Measurements from ENCODE around the gene KLF11.
"Not testable (repeated sequence)": the region's sequence is repeated elsewhere in the genome, so short reads cannot be mapped to it uniquely, and the experiment has no call there.

Gene KLF11

DNA sequence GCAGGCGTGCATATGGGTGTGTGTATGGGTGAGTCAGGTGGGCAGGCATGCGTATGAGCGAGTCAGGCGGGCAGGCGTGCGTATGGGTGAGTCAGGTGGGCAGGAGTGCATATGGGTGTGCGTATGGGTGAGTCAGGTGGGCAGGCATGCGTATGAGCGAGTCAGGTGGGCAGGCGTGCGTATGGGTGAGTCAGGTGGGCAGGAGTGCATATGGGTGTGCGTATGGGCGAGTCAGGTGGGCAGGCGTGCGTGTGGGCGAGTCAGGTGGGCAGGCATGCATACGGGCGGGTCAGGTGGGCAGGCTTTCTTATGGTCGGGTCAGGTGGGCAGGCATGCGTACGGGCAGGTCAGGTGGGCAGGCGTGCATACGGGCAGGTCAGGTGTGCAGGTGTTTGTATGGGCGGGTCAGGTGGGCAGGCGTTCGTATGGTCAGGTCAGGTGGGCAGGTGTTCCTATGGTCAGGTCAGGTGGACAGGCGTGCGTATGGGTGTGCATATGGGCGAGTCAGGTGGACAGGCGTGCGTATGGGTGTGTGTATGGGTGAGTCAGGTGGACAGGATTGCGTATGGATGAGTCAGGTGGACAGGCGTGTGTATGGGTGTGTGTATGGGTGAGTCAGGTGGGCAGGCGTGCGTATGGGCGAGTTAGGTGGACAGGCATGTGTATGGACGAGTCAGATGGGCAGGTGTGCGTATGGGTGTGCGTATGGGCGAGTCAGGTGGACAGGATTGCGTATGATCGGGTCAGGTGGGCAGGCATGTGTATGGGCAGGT lies 28.7 kb upstream of the KLF11 start:
- TF ChIP-seq GATA1 (IDR thresholded peaks at IDR 0.05; ENCODE audit: low read depth, low read length) (no peak), POLR2A (IDR thresholded peaks at IDR 0.05; ENCODE audit: low read length) (no peak)
- no peak for DNase-seq

DNA sequence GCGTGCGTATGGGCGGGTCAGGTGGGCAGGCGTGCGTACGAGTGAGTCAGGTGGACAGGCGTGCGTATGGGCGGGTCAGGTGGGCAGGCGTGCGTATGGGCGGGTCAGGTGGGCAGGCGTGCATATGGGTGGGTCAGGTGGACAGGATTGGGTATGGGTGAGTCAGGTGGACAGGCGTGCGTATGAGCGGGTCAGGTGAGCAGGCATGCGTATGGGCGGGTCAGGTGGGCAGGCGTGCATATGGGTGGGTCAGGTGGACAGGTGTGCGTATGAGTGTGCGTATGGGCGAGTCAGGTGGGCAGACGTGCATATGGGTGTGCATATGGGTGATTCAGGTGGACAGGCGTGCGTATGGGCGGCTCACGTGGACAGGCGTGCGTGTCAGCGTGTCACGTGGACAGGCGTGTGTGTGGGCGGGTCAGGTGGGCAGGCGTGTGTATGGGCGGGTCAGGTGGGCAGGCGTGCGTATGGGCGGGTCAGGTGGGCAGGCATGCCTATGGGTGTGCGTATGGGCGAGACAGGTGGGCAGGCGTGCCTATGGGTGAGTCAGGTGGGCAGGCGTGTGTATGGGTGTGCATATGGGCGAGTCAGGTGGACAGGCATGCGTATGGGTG lies 27.9 kb upstream of the KLF11 start:
- not testable (repeated sequence) for DNase-seq

DNA sequence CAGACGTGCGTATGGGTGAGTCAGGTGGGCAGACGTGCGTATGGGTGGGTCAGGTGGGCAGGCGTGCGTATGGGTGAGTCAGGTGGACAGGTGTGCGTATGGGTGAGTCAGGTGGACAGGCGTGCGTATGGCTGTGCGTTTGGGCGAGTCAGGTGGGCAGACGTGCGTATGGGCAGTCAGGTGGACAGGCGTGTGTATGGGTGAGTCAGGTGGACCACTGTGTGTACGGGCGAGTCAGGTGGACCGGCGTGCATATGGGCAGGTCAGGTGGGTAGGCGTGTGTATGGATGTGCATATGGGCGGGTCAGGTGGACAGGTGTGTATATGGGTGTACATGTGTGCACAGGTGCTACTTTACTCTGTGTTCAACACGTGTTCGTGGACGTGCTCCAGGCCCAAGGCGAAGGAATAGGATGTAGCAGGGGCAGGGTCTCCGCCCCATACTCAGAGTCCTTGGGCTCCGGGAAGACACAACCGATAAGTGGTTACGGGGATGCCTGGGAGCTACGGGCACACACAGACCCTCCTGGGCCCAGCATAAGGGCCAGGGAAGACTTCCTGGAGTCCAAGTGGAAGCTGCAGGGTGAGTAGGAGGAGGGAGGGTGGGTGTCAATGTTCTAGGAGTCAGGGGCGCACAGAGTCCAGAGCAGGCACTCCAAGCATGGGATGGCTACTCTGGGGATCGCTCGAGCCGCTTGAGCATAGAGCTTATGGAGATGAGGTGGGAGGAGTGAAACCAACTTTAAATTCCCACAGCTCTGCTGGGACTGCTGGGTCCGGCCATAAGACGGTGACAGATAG lies 27.1 kb upstream of the KLF11 start:
- no peak for DNase-seq
- no peak for TF ChIP-seq GATA1 (IDR thresholded peaks at IDR 0.05; ENCODE audit: low read depth, low read length)
- no peak for TF ChIP-seq POLR2A (IDR thresholded peaks at IDR 0.05; ENCODE audit: low read length)

DNA sequence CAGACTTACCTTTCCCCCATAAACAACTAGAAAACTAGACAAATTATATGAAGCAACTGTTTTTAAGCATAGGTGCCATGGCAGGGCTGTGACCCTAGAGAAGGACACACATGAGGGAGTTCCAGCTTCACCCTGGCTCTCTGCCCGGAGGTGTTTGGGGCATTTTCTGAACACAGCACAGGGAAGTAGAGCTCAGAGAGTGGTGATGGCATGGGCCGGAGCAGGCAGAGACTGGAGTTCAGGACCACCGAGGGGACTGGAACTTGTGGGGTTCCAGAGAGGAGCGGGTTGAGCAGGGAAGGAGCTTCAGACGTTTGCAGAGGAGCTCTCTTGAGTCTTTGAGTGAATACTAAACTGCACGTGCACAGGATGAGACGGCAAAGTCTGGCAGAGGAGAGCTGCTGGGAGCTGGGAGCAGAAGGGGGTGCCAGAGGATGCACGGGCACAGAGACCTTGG lies 26.5 kb upstream of the KLF11 start:
- DNase-seq = no peak
- no peak for TF ChIP-seq POLR2A (IDR thresholded peaks at IDR 0.05; ENCODE audit: low read length)
- no peak for TF ChIP-seq GATA1 (IDR thresholded peaks at IDR 0.05; ENCODE audit: low read depth, low read length)

DNA sequence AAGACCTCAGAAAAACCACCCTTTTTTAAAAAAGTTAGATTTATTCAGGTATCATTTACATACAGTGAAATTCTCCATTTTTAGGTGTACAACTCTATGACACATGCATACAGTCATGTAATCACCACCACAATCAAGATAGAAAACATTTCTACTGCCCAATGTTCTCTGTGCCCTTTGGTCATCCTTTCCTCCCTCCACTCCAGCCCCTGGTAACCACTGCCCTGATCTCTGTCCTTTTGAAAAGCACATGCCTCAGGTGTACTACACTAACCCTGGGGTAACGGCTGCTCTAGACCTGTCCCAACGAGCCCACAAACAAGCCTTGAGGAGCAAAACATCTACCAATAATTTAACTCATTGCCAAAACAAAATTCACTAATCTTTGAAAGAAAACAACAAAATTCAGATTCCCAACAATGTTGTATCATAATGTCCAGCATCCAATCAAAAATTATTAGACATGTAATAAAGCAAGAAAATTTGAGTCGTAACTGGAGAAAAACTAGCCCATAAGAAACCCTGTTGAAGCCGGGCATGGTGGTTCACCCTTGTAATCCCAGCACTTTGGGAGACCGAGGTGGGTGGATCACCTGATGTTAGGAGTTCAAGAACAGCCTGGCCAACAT lies 25.9 kb upstream of the KLF11 start:
- DNase-seq = no peak
- TF ChIP-seq GATA1 (IDR thresholded peaks at IDR 0.05; ENCODE audit: low read depth, low read length) (no peak), POLR2A (IDR thresholded peaks at IDR 0.05; ENCODE audit: low read length) (no peak)

DNA sequence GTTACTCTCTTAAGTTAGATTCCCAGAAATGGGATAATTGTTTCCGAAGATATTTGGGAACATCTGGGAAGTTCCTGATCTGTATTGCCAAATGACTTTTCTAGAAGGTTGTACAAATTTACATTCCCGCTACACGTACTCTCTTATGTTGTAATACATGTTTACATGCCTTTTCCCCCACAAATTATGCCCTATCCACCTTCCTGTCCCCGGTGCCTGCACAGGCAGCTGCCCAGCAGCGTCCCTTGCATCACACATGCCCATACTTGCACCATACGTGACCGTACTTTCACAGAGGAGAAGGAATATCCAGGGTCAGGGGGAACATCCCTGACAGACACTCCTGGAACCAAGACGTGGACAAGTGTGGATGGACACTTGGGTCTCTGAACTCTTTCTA lies 24.2 kb upstream of the KLF11 start:
- DNase-seq = no peak
- TF ChIP-seq GATA1 (IDR thresholded peaks at IDR 0.05; ENCODE audit: low read depth, low read length) (no peak), POLR2A (IDR thresholded peaks at IDR 0.05; ENCODE audit: low read length) (no peak)

DNA sequence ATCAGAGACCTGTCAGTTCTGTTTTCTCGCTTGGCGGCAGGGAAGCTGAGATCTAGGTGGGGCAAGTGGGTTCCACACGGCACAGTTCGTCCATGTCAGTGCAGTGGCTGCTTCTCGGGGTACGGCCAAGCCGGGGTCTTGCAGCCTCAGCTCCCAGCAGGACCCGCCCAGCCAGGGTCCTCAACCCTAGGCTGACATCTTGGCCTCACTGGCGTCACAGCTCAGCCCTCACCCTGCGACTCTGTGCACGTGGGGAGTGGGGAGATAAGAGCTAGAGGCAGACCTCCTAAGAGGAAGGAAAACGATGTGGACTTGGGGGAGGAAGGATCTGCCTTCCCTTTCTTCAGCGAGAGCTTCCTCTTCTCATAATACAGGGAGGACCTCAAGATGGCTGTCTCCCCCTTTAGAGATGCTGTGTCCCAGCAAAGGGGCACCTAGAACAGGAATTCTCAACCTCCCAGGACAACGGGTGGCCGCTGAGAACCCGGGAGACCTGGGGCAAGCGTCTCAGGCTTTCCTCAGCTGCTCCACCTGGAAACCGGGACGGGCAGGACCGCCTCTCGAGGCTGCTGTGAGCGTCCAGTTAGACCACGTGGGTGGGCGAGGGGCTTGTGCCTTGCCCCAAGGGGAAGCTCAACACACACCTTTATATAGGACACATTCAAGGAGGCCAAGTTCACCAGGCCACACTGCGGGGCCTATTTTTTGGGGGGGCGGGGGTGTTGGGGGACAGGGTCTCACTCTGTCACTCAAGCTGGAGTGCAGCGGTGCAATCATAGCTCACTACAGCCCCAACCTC lies 23.5 kb upstream of the KLF11 start:
- DNase-seq = no peak
- TF ChIP-seq GATA1 (IDR thresholded peaks at IDR 0.05; ENCODE audit: low read depth, low read length) = no peak
- TF ChIP-seq POLR2A (IDR thresholded peaks at IDR 0.05; ENCODE audit: low read length) = no peak

DNA sequence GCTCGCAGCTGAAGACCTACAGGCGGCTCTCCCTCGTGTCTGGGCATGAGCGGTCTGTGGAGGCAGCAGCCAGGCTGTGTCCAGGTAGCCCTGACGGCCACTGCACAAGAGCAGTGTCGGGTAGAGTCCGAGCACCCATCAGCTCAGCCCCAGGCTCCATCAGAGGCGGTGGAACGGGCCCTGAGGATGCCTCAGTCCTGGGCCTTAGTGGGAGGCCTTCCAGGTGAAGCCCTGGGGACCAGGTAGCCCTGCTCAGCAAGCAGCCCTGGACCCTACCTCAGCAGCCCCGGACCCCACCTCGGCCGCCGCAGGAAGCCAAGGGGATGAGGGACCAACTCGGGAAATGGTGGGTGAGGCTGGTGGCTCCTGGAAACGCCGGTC lies 21.3 kb upstream of the KLF11 start:
- no peak for DNase-seq
- TF ChIP-seq GATA1 (IDR thresholded peaks at IDR 0.05; ENCODE audit: low read depth, low read length) (no peak), POLR2A (IDR thresholded peaks at IDR 0.05; ENCODE audit: low read length) (no peak)

DNA sequence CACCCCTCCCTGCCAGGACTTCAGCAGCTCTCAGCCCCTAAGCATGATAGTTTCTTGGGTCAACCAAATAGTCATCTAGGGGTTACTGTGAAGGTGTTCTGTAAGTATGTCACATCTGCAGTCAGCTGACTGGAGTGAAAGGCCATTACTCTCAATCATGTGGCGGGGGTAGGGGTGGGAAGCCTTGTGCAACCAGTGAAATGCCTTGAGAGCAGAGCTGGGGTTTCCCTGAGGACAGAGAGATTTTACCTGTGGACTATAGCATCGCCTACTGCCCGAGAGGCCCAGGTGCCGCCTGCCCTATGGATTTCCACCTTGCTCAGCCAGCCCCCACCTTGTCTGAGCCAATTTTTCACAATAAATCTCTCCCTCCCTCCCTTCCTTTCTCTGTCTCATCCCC lies 20.9 kb upstream of the KLF11 start:
- TF ChIP-seq POLR2A (IDR thresholded peaks at IDR 0.05; ENCODE audit: low read length) = no peak
- TF ChIP-seq GATA1 (IDR thresholded peaks at IDR 0.05; ENCODE audit: low read depth, low read length) = no peak

DNA sequence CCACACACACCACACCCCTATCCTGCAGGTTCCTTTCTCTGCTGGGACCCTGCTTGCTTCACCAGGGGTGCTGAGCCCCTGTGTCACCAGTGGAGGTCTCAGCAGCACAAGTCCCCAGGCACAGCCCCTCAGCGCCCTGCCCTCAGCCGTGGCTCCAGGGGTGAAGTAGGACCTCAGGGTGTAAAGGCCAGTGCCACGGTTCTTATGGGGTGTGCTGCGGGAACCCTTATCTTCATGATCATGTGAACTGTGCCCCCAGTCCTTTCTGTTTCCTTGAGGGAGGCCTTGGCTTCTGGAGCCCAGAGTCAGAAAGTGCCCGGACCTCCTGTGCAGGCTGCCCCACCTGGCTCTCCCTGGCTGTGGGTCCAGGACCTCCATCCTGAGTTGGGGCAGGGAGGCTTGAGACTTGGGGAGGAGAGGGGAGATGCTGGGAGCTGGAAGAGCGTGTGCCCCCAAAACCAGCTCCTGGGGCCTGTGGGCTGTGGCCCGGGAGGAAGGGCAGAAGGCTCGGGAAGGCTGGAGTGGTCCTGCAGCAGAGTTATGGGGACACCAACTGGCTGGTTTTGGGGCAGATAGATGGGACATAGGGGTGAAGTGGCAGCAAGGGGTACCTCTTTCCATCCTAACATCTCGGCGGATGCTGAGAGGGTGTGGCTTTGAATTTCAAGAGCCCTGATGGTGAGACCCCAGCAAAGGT lies 20.2 kb upstream of the KLF11 start:
- DNase-seq = no peak
- no peak for TF ChIP-seq POLR2A (IDR thresholded peaks at IDR 0.05; ENCODE audit: low read length)

More for the DNA sequence above, 20.9 kb upstream of the KLF11 start:
- DNase-seq = no peak

DNA sequence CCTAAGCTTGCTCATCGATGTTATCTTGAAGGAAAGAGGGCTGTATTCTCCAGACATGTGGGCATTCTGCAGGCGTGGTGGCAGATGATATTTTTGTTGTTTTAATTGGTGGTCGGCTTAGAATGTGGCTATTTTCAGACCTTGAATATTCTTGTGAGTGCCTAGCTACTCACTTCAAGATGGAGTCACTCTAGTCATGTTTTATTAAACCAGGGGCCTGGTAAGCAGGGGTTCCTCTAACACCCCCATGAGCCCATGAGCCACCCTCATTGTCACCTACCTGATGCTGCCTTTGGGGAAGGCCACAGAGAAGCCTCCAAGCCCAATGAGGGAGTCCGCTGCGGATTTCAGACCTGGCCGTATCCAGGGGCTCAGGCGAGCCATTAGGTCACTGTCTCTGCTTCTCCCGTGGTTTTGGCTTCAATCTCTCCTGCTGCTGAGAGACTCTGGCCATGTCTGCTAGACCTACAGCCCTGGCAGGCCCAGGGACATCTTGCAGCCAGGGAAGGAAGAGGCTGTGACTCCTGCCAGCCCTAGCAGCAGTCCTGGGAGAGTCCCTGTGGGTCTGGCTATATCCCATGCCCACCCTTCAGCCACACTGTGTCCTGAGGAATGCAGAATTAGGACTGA lies 16.3 kb upstream of the KLF11 start:
- DNase-seq = no peak
- TF ChIP-seq POLR2A (IDR thresholded peaks at IDR 0.05; ENCODE audit: low read length) (no peak), GATA1 (IDR thresholded peaks at IDR 0.05; ENCODE audit: low read depth, low read length) (no peak)

DNA sequence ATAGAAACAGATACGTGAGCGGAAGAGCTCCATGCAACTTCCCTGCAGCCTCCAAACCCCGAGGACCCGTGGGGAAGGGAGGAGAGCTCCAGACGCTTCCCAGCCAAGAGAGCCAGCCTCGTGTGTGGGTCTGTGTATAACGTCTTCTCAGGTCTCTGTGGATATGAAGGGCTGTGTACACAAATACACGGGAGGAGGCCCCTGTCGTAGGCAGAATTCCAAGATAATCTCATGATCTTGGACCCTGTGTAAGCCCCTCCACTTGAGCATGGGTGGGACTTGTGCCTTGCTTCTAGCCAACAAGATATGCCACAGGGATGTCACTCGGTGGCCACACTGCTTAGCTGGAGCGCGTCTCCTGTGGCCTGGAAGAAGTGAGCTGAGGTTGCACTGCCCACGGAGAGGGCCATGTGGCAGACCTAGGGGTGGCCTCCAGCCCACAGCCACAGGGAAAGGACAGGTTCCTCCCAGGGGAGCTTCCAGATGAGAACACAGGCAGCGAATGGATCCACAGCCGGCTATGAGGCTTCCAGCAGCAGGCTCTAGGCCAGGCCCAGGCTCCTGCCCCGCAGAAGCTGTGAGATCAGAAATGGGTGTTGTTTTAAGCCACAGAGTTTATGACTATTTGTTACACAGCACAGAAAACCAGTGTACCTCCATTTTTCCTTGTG lies 15.6 kb upstream of the KLF11 start:
- no peak for DNase-seq
- no peak for TF ChIP-seq POLR2A (IDR thresholded peaks at IDR 0.05; ENCODE audit: low read length)
- TF ChIP-seq GATA1 (IDR thresholded peaks at IDR 0.05; ENCODE audit: low read depth, low read length) = no peak
